H1 (cell line): ENCODE data around the gene ANKRD65. TPM values are rescaled to one million over a fixed set of nuclear protein-coding genes. Genes with fewer than 3 reads are reported as not detected.
A peak's percentile ranks its signal among the peaks of the same experiment; 100 is the strongest.

Experiments
- CTCF ChIA-PET: fragments of 300-600 bp; sonication (Branson Sonifier 250); formaldehyde crosslinking; loops from one replicate; lab custom pipeline; 2021; ENCODE audit not compliant: partially characterized antibody; lab: Charles Lee
- POLR2A ChIA-PET: fragments of 300-600 bp; sonication (Branson Sonifier 250); formaldehyde crosslinking; loops from one replicate; lab custom pipeline; 2021; ENCODE audit warnings: inconsistent platforms; ENCODE audit not compliant: partially characterized antibody; lab: Charles Lee
- DNase-seq, 2 experiments: peaks; one replicate each; pipeline versions ENCODE4 v3.0.0 to v3.0.0-alpha.2; 2010 to 2022; ENCODE audit warnings: low spot score in 2 of 2, low read depth in 1 of 2, mixed read lengths in 1 of 2
- FAIRE-seq: peaks from 2 replicates; lab custom pipeline; 2011; peaks lifted over from hg19 to GRCh38; lab: Jason Lieb, UNC
- H2AFZ ChIP-seq: 2 replicates; pipeline ENCODE4 v1.8.1; 2012; ENCODE audit warnings: low read length, inconsistent platforms
- H2AK5ac ChIP-seq: 2 replicates; pipeline ENCODE4 v1.6.1; 2013; ENCODE audit warnings: low read depth, low read length
- H2BK120ac ChIP-seq: replicated peaks from 2 replicates; pipeline ENCODE3; 2013; ENCODE audit warnings: low read depth, low read length, inconsistent platforms
- H2BK12ac ChIP-seq: 2 replicates; pipeline ENCODE4 v1.6.1; 2013; ENCODE audit warnings: low read depth, low read length
- H2BK15ac ChIP-seq: 2 replicates; pipeline ENCODE4 v1.6.1; 2013; ENCODE audit warnings: low read length
- H2BK20ac ChIP-seq: 2 replicates; pipeline ENCODE4 v1.6.1; 2013; ENCODE audit warnings: low read length
- H2BK5ac ChIP-seq: 2 replicates; pipeline ENCODE4 v1.6.1; 2013; ENCODE audit warnings: low read depth, low read length
- H3K14ac ChIP-seq: 2 replicates; pipeline ENCODE4 v1.6.1; 2013; ENCODE audit warnings: inconsistent platforms; ENCODE audit not compliant: insufficient read length
- H3K18ac ChIP-seq: 2 replicates; pipeline ENCODE4 v1.6.1; 2013; ENCODE audit warnings: low read length; ENCODE audit errors: extremely low read depth
- H3K23ac ChIP-seq: 2 replicates; pipeline ENCODE4 v1.6.1; 2013; ENCODE audit warnings: inconsistent platforms; ENCODE audit not compliant: insufficient read length
- H3K23me2 ChIP-seq: 2 replicates; pipeline ENCODE4 v1.6.1; 2013; ENCODE audit warnings: low read depth, low read length
- H3K27ac ChIP-seq: 2 replicates; pipeline ENCODE4 v1.6.1; 2011; ENCODE audit warnings: low read depth, low read length, inconsistent platforms
- H3K27me3 ChIP-seq, 4 experiments: replicated peaks in 1 of 4; 1 replicate in 1 of 4; 2 replicates in 3 of 4; pipeline versions ENCODE4 v1.6.1 to v1.8.1; 2011 to 2013; ENCODE audit warnings: low read length in 3 of 4, mild to moderate bottlenecking in 3 of 4, inconsistent platforms in 2 of 4, mixed read lengths in 2 of 4, moderate library complexity in 1 of 4; ENCODE audit not compliant: control insufficient read depth in 3 of 4, insufficient read depth in 3 of 4; ENCODE audit errors: extremely low read depth in 1 of 4
- H3K36me3 ChIP-seq, 4 experiments: 2 replicates each; pipeline versions ENCODE4 v1.6.1 to v1.8.1; 2011 to 2013; ENCODE audit warnings: mild to moderate bottlenecking in 4 of 4, low read length in 3 of 4, moderate library complexity in 2 of 4, control low read depth in 1 of 4, inconsistent platforms in 1 of 4; ENCODE audit not compliant: insufficient read depth in 4 of 4, control insufficient read depth in 2 of 4
- H3K4ac ChIP-seq: replicated peaks from 2 replicates; pipeline ENCODE3; 2013; ENCODE audit warnings: low read length, low read depth, mixed read lengths, inconsistent platforms; ENCODE audit not compliant: insufficient read length
- H3K4me1 ChIP-seq, 4 experiments: replicated peaks in 1 of 4; 1 replicate in 1 of 4; 2 replicates in 3 of 4; pipeline versions ENCODE4 v1.6.1 to v1.8.1; 2011 to 2013; ENCODE audit warnings: low read length in 3 of 4, inconsistent platforms in 2 of 4, mixed read lengths in 1 of 4; ENCODE audit not compliant: insufficient read depth in 4 of 4, control insufficient read depth in 3 of 4
- H3K4me2 ChIP-seq, 2 experiments: 2 replicates each; pipeline versions ENCODE4 v1.6.1 to v1.8.1; 2011 to 2013; ENCODE audit warnings: low read depth in 2 of 2, low read length in 2 of 2, control low read depth in 1 of 2, inconsistent platforms in 1 of 2, mild to moderate bottlenecking in 1 of 2; ENCODE audit not compliant: insufficient read depth in 1 of 2
- H3K4me3 ChIP-seq, 4 experiments: fragments of 200-600, 300-600 bp in 1 of 4; sonication (generic), shearing (Covaris generic), sonication (Bioruptor Twin) in 1 of 4; 2 replicates each; pipeline versions ENCODE4 v1.5.1 to v1.8.1; 2011 to 2016; ENCODE audit warnings: low read length in 4 of 4, low read depth in 3 of 4, control low read depth in 2 of 4, inconsistent platforms in 2 of 4, mild to moderate bottlenecking in 2 of 4, mixed read lengths in 1 of 4, moderate library complexity in 1 of 4; ENCODE audit not compliant: insufficient read depth in 2 of 4; ENCODE audit errors: extremely low read depth in 1 of 4
- H3K56ac ChIP-seq: replicated peaks from 2 replicates; pipeline ENCODE3; 2013; ENCODE audit warnings: low read depth, mild to moderate bottlenecking, mixed read lengths, low read length, inconsistent platforms; ENCODE audit not compliant: insufficient read length
- H3K79me1 ChIP-seq: 2 replicates; pipeline ENCODE4 v1.6.1; 2013; ENCODE audit warnings: low read depth, low read length, control low read depth
- H3K79me2 ChIP-seq, 2 experiments: 2 replicates each; pipeline versions ENCODE4 v1.6.1 to v1.8.1; 2012 to 2013; ENCODE audit warnings: low read length in 2 of 2, mild to moderate bottlenecking in 2 of 2, inconsistent platforms in 1 of 2; ENCODE audit not compliant: insufficient read depth in 2 of 2, control insufficient read depth in 1 of 2
- H3K9ac ChIP-seq, 4 experiments: replicated peaks in 1 of 4; 1 replicate in 1 of 4; 2 replicates in 3 of 4; pipeline versions ENCODE4 v1.6.1 to v1.8.1; 2011 to 2013; ENCODE audit warnings: low read depth in 3 of 4, low read length in 3 of 4, control low read depth in 2 of 4, mild to moderate bottlenecking in 2 of 4, moderate library complexity in 2 of 4, inconsistent platforms in 1 of 4; ENCODE audit errors: extremely low read depth in 1 of 4
- H3K9me3 ChIP-seq, 2 experiments: 2 replicates each; pipeline versions ENCODE4 v1.6.1 to v1.8.1; 2012 to 2013; ENCODE audit warnings: mild to moderate bottlenecking in 2 of 2, moderate library complexity in 2 of 2, control low read depth in 1 of 2, inconsistent platforms in 1 of 2, low read depth in 1 of 2, low read length in 1 of 2, mixed read lengths in 1 of 2; ENCODE audit not compliant: insufficient read depth in 2 of 2
- H4K20me1 ChIP-seq, 2 experiments: replicated peaks in 1 of 2; 2 replicates each; pipeline versions ENCODE3 to v1.8.1; 2011 to 2013; ENCODE audit warnings: inconsistent platforms in 2 of 2, low read length in 2 of 2, mild to moderate bottlenecking in 1 of 2; ENCODE audit not compliant: insufficient read depth in 2 of 2, control insufficient read depth in 1 of 2
- H4K5ac ChIP-seq: 2 replicates; pipeline ENCODE4 v1.6.1; 2013; ENCODE audit warnings: low read length, low read depth, mixed read lengths, inconsistent platforms; ENCODE audit not compliant: insufficient read length
- H4K8ac ChIP-seq: 2 replicates; pipeline ENCODE4 v1.8.0; 2013; ENCODE audit warnings: mild to moderate bottlenecking, moderate library complexity, low read length, inconsistent platforms; ENCODE audit not compliant: insufficient read depth; ENCODE audit errors: extremely low read depth
- H4K91ac ChIP-seq: replicated peaks from 2 replicates; pipeline ENCODE3; 2013; ENCODE audit warnings: low read length, mixed read lengths, inconsistent platforms; ENCODE audit not compliant: insufficient read length
- POLR2AphosphoS5 ChIP-seq: IDR thresholded peaks from 2 replicates; pipeline ENCODE4 v1.6.1; 2011; ENCODE audit warnings: low read depth, low read length
- SP1 ChIP-seq: IDR thresholded peaks from 2 replicates; pipeline ENCODE4 v1.6.1; 2011; ENCODE audit warnings: low read depth, low read length
- WGBS, 2 experiments: shearing (Covaris generic) in 1 of 2; methylation state at CpG; one replicate each; pipeline versions ENCODE4 v1.1.6 to v1.1.7; 2013 to 2015; ENCODE audit warnings: low lambda C conversion rate in 2 of 2, mixed read lengths in 2 of 2, inconsistent platforms in 1 of 2, low coverage in 1 of 2, missing lambda C conversion rate in 1 of 2; ENCODE audit not compliant: insufficient replicate concordance in 2 of 2, insufficient coverage in 1 of 2, insufficient read length in 1 of 2; ENCODE audit errors: extremely low coverage in 1 of 2, missing lambda C conversion rate in 1 of 2; 5-methylcytosine and 5-hydroxymethylcytosine counted together
- polyA plus RNA-seq, 7 experiments: library from polyadenylated mRNA; depleted of rRNA in 3 of 7; stranded (reverse) in 5 of 7; unstranded in 2 of 7; fragments of >200 nt in 5 of 7; fragments of 200-250 nt in 2 of 7; gene quantifications; 1 replicate in 5 of 7; 2 replicates in 1 of 7; 4 replicates in 1 of 7; pipeline versions ENCODE4 v1.2.1 to v1.2.3, GENCODE V29; 2011 to 2013; ENCODE audit warnings: missing spikeins in 2 of 7, mixed read lengths in 2 of 7
- total RNA-seq: library from RNA; stranded (reverse); fragmentation: NEBNext Ultra II Directional; extraction: Animal tissue kit (Norgen Biotek cat#: 25700); gene quantifications from 2 replicates; pipeline ENCODE4 v1.2.1, GENCODE V29; 2021

Gene ANKRD65
- total and polyA plus RNA-seq, 2 of the 8 experiments (the other 6 are each of a cell fraction or from before 2014, with no cell fraction given): 1.8 to 2.0 TPM

DNA sequence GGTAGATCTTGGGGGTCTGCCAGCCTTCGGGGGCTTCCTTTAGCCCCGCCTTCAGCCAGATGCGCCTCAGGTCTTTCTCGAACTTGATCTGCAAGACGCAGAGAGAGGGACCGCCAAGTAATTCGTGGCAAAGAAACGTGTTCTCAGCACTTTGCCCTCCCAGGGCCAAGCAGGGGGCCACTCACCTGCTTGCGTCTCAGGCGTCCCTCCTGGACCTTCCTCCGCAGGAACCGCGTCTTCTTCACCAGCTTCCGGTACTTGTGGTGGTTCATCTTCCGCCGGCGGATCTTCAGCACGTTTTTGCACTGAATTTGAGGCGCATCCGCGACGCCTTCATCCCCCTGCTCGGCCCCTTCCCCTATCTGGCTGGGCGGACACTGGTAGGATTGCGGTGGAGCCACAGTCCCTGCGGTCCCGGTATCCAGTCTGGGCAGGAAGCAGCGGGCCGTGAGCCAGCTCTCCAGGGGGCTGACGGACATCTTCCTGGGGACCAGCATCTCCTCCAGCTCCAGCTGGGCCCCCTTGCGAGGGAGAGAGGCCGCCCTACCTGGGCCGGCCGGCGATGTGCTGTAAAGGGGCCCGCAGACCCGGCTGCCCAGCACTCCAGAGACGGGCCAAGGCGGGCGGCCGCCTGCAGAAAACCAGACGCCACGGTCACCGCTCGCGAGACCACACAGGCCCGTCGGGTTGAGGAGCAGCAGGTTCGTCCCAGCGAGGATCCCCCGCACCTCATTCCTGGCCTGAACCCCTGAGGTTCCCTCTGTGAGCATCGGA, 47.1 kb downstream of the ANKRD65 start:
- ChIA-PET CTCF (interaction anchor here (0.6 to 2.7 kb wide), 12 partner anchors 12 to 281 kb away, joined by 3 to 14 read pairs (median 3); partner anchors contain the start of genes CCNL2 and MRPL20), POLR2A (interaction anchor here (0.7 to 33.4 kb wide), 11 partner anchors 11 to 72 kb away, joined by 3 to 719 read pairs (median 5); partner anchors contain the start of genes CCNL2, DVL1, MRPL20 and MXRA8)
- FAIRE-seq (no peak), DNase-seq (no peak)
- H2BK20ac ChIP-seq: no peak overlapping the region
- H3K9me3 ChIP-seq: no peaks in the 10 kb centered on the region
- peak overlapping the region; percentile 60; the same call in 1 of the 2 replicates for H3K18ac ChIP-seq
- no peak overlapping the region for H2AK5ac ChIP-seq
- H3K4me1 ChIP-seq: peaks cover 0 to 12% (median 9%) of the 10 kb centered on the region in 4 experiments; a peak in 5 of 7 replicates
- peaks cover 0 to 4% (median 0%) of the 10 kb centered on the region in 4 experiments; a peak in 1 of 8 replicates for H3K36me3 ChIP-seq
- no peaks in the 10 kb centered on the region for H3K27me3 ChIP-seq
- no peak overlapping the region for H3K23ac ChIP-seq
- H3K79me1 ChIP-seq: peaks cover 3% of the 10 kb centered on the region; the same call in 1 of the 2 replicates
- TF ChIP-seq SP1 (peak; percentile 9; the same call in 1 of the 2 replicates), POLR2AphosphoS5 (no peak)
- H4K20me1 ChIP-seq: peaks cover 0 to 8% of the 10 kb centered on the region in 2 experiments
- no peak overlapping the region for H3K56ac ChIP-seq
- peaks cover 7% of the 10 kb centered on the region; the same call in 1 of the 2 replicates for H3K23me2 ChIP-seq
- no peak overlapping the region for H3K4ac ChIP-seq
- 0 out of 2 replicates have a peak overlapping the region, but pooled peaks have one; percentile 14 for H2BK12ac ChIP-seq
- no peak overlapping the region for H3K27ac ChIP-seq
- H3K79me2 ChIP-seq: peaks cover 5 to 17% of the 10 kb centered on the region in 2 experiments; a peak in 3 of 4 replicates
- no peak overlapping the region for H4K5ac ChIP-seq
- 64% methylated on average over 41 of the region's 52 CpGs; no CpG with 5 or more reads in 1 of the 2 experiments for WGBS, 2 experiments
- no peak overlapping the region for H2BK15ac ChIP-seq
- H3K14ac ChIP-seq: no peak overlapping the region
- peak overlapping the region; percentile 81 to 94 (median 84) for H3K9ac ChIP-seq
- no peak overlapping the region for H2AFZ ChIP-seq
- H3K4me2 ChIP-seq: peak overlapping the region; percentile 77 to 99
- no peak overlapping the region for H2BK120ac ChIP-seq
- H4K91ac ChIP-seq: no peak overlapping the region
- H3K4me3 ChIP-seq: peak overlapping the region; percentile 87 to 97 (median 88)
- H4K8ac ChIP-seq: peak overlapping the region; percentile 96; the same call in 1 of the 2 replicates
- peak overlapping the region; percentile 44; the same call in 1 of the 2 replicates for H2BK5ac ChIP-seq
